MM.1S (cell line): ENCODE measurements around the gene MAGI1.

Experiments used
- EZH2 ChIP-seq: fragments of 300-600 bp; sonication (generic); optimal IDR thresholded peaks from 2 replicates; pipeline ENCODE3; 2017; ENCODE audit warnings: low read depth, mild to moderate bottlenecking, antibody characterized with exemption, low read length, mixed read lengths
- TF ChIP-seq, protein P1 (sequence below): fragments of 300-600 bp; sonication (generic); IDR thresholded peaks from 2 replicates; pipeline ENCODE4 v1.5.1; 2016; ENCODE audit warnings: antibody characterized with exemption, low read length, mixed read lengths

DNA sequence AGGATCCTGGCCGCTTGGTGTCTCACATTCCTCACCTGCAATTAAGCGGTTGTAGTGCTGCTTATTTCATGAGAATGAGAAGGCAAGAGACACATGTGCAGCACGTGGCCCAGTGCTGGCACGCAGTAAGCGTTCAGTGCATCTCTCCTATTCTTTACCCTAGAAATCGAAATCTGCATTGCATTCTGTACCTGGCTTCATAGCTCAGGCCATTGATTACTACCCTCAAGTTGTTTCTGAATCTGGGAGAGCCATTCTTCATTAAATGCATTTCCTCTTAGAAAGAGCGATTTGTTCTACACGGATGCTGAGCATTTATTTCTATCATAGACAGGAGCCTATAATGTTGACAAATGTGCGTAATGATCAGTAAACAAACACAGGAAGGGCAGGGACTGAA lies 168.9 kb downstream of the MAGI1 start:
- TF ChIP-seq, protein P1, sequence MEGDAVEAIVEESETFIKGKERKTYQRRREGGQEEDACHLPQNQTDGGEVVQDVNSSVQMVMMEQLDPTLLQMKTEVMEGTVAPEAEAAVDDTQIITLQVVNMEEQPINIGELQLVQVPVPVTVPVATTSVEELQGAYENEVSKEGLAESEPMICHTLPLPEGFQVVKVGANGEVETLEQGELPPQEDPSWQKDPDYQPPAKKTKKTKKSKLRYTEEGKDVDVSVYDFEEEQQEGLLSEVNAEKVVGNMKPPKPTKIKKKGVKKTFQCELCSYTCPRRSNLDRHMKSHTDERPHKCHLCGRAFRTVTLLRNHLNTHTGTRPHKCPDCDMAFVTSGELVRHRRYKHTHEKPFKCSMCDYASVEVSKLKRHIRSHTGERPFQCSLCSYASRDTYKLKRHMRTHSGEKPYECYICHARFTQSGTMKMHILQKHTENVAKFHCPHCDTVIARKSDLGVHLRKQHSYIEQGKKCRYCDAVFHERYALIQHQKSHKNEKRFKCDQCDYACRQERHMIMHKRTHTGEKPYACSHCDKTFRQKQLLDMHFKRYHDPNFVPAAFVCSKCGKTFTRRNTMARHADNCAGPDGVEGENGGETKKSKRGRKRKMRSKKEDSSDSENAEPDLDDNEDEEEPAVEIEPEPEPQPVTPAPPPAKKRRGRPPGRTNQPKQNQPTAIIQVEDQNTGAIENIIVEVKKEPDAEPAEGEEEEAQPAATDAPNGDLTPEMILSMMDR: no peak
- TF ChIP-seq EZH2: no peak
